HuH-7 (cell line): Measurements from ENCODE around the gene SPANXB1.
"Not testable (repeated sequence)": the region's sequence is repeated elsewhere in the genome, so short reads cannot be mapped to it uniquely, and the experiment has no call there.

ENCODE experiments used
- DNase-seq: peaks from one replicate; pipeline ENCODE4 v3.0.0; 2011; ENCODE audit warnings: low spot score

Gene SPANXB1

DNA sequence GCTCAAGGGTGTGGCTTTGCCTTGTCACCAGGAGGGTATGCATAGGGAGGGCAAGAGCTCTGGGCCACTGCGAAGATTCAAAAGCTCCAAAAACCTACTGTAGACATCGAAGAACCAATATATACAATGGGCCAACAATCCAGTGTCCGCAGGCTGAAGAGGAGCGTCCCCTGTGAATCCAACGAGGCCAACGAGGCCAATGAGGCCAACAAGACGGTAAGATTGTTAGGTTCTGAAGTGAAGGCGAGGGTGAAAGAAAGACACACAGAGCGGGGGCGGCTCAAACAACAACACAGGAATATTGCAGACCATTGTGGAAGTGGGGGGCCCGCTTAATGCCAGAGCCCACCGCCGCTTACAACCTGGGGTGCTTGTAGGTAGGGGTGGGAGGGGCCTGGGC lies at the start of gene SPANXB1:
SPANXB1 (plus strand) TSS at position 27 of the 400 bp plus-strand sequence; CDS start at position 127, 100 bp downstream.
- DNase-seq: not testable (repeated sequence)

DNA sequence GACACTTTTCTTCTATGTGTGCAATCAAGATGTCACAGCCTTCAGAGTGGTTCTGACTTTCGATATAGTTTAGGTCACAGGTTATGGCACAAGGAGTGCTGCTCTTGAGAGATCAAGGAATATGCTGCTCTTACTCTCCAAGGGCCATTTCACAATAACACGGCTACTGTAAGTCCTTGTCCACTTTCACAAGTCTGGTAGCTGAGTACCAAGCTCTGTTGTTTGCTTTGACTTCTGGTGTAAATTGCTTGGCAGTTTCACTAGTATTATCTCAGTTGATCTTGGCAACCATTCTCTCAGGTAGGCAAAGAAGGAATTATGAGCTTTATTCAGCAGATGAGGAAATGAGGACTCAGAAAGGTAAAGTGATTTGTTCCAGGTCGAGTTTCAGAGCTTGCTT lies 35.4 kb upstream of the SPANXB1 start:
- DNase-seq: no peak

GRCh38 chrX:140971099-140971795 lies 31.1 kb upstream of the SPANXB1 start:
- no peak for DNase-seq

- DNase-seq: no peak
Observed at GRCh38 chrX:140975472-140975871, 26.9 kb upstream of the SPANXB1 start.

- DNase-seq: no peak
Observed at GRCh38 chrX:140980271-140980670, 22.1 kb upstream of the SPANXB1 start.

DNA sequence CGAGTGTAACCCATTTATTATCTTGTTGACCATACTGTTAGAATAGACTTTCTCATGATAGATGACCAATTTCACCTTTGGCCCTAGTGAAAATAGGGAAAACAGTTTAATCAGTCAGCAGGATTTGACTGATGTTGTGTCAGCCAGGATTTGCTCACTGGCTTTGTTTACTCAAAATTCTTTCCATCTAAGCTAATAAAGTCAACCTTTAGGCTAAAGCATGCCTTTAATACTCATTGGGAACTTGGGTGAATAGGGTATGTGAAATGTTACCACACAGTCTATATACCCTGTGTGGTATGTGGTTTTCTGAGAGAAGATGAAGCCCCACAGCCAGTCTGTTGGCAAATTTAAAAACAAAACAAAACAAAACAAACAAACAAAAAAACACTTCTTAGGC lies 18.7 kb upstream of the SPANXB1 start:
- DNase-seq: peak; percentile 6

DNA sequence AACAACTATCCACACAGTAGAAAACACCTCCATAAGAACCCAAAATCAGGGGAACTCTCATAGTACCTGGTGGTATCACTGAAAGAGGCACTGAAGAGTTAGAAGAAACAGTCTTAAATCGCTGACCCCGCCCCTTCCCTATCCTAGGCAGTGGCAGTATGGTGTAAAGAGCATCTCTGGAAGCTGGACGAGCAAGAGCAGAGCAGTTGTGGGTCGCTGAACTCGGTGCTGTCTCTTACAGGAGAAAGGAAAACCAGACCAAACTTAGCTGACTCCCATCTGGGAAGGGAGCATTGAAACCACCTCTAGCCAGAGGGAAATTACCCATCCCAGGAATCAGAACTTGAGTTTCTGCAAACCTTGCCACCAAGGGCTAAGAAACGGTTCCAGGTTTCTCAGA lies 2.8 kb downstream of the SPANXB1 start:
- DNase-seq: not testable (repeated sequence)

DNA sequence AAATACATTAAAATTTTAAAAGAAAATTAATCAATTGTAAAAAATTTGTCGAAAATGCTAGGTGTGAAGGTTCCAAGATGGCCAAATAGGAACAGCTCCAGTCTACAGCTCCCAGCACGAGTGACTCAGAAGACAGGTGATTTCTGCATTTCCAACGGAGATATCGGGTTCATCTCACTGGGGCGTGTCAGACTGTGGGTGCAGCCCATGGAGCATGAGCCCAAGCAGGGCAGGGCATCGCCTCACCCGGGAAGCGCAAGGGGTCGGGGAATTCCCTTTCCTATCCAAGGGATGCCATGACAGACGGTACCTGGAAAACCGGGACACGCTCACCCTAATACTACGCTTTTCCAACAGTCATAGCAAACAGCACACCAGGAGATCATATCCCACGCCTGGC lies 41.9 kb downstream of the SPANXB1 start:
- DNase-seq: not testable (repeated sequence)

DNA sequence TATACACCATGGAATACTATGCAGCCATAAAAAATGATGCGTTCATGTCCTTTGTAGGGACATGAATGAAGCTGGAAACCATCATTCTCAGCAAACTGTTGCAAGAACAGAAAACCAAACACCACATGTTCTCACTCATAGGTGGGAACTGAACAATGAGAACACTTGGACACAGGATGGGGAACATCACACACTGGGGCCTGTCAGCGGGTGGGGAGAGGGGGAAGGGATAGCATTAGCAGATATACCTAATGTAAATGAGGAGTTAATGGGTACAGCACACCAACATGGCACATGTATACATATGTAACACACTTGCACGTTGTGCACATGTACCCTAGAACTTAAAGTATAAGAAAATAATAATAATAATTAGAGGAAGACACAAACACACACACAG lies 47.5 kb downstream of the SPANXB1 start:
- DNase-seq: not testable (repeated sequence)

DNA sequence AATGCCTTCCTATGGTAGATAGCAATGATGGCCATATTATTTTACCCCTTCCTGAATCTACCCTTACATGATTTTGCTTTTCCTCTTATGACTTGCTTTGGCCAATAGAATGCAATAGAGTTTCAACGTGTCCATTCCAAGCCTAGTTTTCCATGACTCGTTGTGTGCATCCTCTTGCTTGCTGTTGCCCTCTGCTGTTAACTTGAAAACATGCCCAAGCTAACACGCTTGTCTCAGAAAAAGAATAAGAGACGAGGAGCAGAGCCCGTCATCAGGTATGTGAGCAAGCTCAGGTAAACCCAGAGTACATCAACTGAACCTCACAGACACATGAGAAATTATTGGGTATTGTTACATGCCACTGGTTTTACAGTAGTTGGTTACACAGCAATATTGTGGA lies 49.7 kb downstream of the SPANXB1 start:
- not testable (repeated sequence) for DNase-seq
